ENCODE data around the gene HID1.

The HID1 gene

DNA sequence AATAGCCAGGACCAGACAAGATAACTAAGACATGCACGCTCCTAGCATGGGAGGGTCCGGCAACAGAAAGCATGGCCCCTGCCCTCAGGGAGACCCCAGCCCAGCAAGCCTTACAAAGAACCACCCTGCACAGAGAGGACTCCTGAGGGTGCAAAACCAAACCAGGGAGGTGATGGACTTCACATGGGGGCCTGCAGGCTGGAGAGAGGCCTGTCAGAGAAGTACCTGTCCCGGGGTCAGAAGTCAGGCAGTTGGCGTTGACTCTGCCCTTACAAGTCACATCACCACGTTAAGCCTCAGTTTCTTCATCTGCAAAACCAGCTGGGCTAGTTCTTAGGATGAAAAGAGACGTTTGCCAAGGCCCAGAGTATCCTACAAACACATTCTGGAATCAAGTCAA, 43.8 kb downstream of the HID1 start:
- no peak for DNase-seq (ENCODE audit: extremely low read depth, low read depth)
- no peak overlapping the region for H3K4me3 ChIP-seq (replicated peaks; ENCODE audit: low read depth, low read length)
- TF ChIP-seq, protein P1, sequence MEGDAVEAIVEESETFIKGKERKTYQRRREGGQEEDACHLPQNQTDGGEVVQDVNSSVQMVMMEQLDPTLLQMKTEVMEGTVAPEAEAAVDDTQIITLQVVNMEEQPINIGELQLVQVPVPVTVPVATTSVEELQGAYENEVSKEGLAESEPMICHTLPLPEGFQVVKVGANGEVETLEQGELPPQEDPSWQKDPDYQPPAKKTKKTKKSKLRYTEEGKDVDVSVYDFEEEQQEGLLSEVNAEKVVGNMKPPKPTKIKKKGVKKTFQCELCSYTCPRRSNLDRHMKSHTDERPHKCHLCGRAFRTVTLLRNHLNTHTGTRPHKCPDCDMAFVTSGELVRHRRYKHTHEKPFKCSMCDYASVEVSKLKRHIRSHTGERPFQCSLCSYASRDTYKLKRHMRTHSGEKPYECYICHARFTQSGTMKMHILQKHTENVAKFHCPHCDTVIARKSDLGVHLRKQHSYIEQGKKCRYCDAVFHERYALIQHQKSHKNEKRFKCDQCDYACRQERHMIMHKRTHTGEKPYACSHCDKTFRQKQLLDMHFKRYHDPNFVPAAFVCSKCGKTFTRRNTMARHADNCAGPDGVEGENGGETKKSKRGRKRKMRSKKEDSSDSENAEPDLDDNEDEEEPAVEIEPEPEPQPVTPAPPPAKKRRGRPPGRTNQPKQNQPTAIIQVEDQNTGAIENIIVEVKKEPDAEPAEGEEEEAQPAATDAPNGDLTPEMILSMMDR (IDR thresholded peaks at IDR 0.05; ENCODE audit: low read depth, low read length, missing control alignments), result no peak

DNA sequence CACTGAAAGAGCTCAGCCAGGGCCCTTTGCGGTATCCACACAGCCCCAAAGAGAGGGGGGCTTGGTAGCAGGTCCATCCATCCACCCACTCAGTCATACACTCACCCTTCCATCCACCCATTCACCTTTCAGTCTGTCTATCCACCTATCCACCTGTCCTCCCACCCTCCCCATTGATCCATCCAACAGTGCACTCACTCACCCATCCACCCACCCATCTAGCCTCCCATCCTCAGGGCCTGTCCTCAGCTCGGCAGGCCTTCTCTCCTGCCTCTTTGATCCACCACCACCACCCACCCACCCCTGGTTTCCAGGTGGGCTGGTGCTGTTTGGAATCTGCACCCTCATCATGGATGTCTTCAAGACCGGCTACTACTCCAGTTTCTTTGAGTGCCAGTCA, 47.3 kb downstream of the HID1 start:
- no peak for DNase-seq (ENCODE audit: extremely low read depth, low read depth)
- TF ChIP-seq, protein P1 (IDR thresholded peaks at IDR 0.05; ENCODE audit: low read depth, low read length, missing control alignments), result no peak
- H3K4me3 ChIP-seq (replicated peaks; ENCODE audit: low read depth, low read length), result no peak overlapping the region

DNA sequence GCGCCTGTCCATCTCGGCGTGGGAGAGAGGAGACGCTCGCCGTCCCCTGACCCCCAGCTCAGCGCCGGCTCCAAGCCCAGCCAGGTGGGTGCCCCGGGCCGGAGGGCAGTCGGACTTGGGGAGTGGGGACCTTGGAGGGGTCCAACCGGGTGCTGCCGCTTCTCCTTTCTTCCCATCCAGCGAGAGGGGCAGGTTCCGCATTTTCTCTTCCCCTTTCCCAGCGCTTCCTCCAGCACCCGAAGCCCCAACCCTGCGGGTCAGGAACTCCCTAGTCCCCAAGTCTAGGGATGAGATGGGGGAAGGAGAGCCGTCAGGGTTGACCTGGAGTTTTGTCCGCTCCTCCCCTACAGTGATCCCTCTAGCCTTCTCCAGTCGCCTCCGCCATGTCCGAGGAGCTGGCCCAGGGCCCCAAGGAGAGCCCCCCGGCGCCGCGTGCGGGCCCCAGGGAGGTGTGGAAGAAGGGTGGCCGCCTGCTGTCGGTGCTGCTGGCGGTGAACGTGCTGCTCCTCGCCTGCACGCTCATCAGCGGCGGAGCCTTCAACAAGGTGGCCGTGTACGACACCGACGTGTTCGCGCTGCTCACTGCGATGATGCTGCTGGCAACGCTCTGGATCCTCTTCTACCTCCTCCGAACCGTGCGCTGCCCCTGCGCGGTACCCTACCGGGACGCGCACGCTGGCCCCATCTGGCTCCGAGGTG, 48.2 kb downstream of the HID1 start, which contains the start of gene OTOP2:
Gene OTOP2 (plus strand): TSS at position 24 of the 699 bp plus-strand sequence. CDS start 360 bp downstream, at position 384.
- no peak within 1 kb of the TSS for H3K4me3 ChIP-seq (replicated peaks; ENCODE audit: low read depth, low read length)
- no peak for DNase-seq (ENCODE audit: extremely low read depth, low read depth)

DNA sequence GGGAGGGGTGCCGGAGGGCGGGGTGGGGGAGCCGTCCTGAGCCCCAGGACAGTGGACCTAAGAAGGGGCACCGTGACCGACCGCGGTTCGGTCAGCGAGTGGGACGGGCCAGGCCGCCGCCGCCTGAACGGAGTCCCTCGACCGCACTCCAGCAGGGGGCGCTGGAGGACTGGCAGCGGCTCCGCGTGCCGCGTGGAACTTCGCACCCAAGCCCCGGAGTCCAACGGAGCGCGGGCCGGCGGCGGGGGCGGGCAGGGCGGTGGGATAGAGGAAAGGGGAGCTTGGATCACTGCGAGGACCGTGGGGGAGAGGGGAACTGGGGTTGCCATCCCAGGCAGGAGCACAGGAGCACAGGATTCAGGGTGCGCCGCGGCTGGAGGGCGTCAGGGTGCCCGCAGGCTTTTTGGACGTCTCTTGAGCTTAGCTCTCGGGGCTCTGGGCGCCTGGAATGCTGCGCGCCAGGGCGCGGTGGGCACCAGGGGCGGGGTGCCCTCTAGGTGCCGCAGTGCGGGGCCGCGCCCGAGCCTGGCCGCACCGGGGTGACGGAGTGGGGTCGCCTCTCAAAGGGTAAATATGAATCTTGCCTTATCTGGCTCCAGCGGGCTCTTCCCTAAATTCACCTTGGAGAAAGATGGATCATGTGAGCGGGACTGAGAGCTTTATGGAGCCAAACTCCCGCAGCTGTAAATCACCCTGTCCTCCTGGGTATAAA, 48.9 kb downstream of the HID1 start:
- H3K4me3 ChIP-seq (replicated peaks; ENCODE audit: low read depth, low read length), result no peak overlapping the region
- no peak for DNase-seq (ENCODE audit: extremely low read depth, low read depth)
- TF ChIP-seq, protein P1 (IDR thresholded peaks at IDR 0.05; ENCODE audit: low read depth, low read length, missing control alignments), result peak; percentile 62

More for the DNA sequence above, 48.2 kb downstream of the HID1 start, which contains the start of gene OTOP2:
- TF ChIP-seq, protein P1 (IDR thresholded peaks at IDR 0.05; ENCODE audit: low read depth, low read length, missing control alignments), result no peak

DNA sequence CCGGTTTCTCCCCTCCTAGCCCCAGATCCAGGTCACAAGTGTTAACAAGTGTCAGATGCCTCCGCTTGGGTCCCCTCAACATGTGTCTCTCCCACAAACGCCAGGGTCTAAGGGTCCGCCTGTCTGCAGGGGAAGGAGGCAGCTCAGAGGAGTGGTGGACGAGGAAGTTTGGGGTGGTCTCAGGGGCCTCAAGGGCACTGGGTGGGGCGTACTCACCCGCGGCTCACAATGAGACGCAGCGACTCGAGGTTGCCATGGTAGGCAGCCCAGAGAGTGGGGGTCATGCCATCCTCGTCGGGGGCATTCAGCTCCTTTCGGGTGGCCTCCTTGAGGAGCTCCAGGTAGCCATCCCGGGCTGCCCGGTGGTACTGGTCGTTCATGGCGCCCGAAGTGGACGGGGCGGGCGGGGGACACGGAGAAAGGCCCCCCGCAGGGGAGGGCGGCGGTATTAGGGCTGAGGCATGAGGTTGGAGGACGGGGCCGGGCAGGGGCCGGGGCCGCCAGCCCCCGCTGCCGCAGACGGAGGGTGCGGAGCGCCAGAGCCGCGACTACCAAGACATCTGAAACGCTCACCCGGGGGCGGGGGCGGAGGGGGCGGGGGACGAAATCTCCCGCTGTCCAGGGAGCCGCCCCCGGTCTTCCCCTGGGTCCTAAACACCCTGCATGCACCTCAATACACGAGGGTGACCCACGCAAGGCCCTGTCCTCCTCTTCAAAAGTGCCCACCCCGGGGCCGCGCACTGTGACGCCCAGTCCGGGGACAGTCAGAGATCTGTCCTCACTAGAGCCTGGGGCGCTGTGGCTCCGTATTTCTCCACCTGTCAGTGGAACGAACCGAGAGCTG, 49.6 kb downstream of the HID1 start, which contains the start of gene USH1G:
Gene USH1G (minus strand): TSS at position 562 of the 844 bp plus-strand sequence. CDS start 182 bp downstream, at position 380.
- no peak within 1 kb of the TSS for H3K4me3 ChIP-seq (replicated peaks; ENCODE audit: low read depth, low read length)
- TF ChIP-seq, protein P1 (IDR thresholded peaks at IDR 0.05; ENCODE audit: low read depth, low read length, missing control alignments), result no peak
- no peak for DNase-seq (ENCODE audit: extremely low read depth, low read depth)

DNA sequence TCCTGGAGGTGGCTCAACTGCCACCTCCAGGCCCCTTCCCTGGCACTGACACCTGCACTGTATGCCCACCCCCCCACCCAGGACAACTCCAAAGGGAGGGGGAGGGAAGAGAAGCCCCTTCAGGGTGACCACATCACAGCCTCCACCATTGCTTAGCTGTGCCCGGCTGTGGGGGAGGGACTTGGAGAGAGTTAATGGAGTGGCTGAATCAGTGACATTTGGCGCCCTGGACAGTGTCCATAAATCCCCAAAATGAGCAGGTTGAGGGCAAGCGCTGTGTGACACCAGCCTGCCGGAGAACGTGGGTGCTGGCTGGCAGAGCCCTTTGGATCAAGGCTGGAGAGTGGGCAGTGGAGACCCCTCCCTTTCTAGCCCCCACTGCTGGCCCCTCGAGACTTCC, 50.4 kb downstream of the HID1 start:
- TF ChIP-seq, protein P1 (IDR thresholded peaks at IDR 0.05; ENCODE audit: low read depth, low read length, missing control alignments), result no peak
- H3K4me3 ChIP-seq (replicated peaks; ENCODE audit: low read depth, low read length), result no peak overlapping the region
- DNase-seq (ENCODE audit: extremely low read depth, low read depth), result no peak
